ENCODE results near the gene STRA8.

- TF ChIP-seq, protein P1, sequence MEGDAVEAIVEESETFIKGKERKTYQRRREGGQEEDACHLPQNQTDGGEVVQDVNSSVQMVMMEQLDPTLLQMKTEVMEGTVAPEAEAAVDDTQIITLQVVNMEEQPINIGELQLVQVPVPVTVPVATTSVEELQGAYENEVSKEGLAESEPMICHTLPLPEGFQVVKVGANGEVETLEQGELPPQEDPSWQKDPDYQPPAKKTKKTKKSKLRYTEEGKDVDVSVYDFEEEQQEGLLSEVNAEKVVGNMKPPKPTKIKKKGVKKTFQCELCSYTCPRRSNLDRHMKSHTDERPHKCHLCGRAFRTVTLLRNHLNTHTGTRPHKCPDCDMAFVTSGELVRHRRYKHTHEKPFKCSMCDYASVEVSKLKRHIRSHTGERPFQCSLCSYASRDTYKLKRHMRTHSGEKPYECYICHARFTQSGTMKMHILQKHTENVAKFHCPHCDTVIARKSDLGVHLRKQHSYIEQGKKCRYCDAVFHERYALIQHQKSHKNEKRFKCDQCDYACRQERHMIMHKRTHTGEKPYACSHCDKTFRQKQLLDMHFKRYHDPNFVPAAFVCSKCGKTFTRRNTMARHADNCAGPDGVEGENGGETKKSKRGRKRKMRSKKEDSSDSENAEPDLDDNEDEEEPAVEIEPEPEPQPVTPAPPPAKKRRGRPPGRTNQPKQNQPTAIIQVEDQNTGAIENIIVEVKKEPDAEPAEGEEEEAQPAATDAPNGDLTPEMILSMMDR (conservative IDR thresholded peaks at IDR 0.05) = no peak
- no peak for TF ChIP-seq EZH2 (IDR thresholded peaks at IDR 0.05; ENCODE audit: low read depth)
Observed at GRCh38 chr7:135215180-135215579, 18.5 kb upstream of the STRA8 start.

Measured in PC-9 (cell line).